Breast epithelium (tissue), 4 donors: Measurements from ENCODE around the gene BCL2L1. TPM values are rescaled to one million over a fixed set of nuclear protein-coding genes. Genes with fewer than 3 reads are reported as not detected.

Source experiments
- DNase-seq, 2 donors: peaks; one replicate each; pipeline ENCODE4 v3.0.0-alpha.2; 2019; ENCODE audit warnings: low spot score in 2 of 2
- H3K27ac ChIP-seq, 2 donors: fragments of 200-600 bp; sonication (generic) in 1 of 2; one replicate each; pipeline ENCODE4 v1.5.1; 2016 to 2019; ENCODE audit warnings: mild to moderate bottlenecking in 1 of 2
- H3K27me3 ChIP-seq, 2 donors: fragments of 200-600 bp; sonication (generic) in 1 of 2; one replicate each; pipeline versions ENCODE4 v1.5.1 to v1.6.0; 2017 to 2019; ENCODE audit warnings: control low read depth in 1 of 2, mild to moderate bottlenecking in 1 of 2
- H3K36me3 ChIP-seq: fragments of 200-600 bp; one replicate; pipeline ENCODE4 v1.5.1; 2019
- H3K4me1 ChIP-seq, 2 donors: fragments of 200-600 bp; sonication (generic); one replicate each; pipeline ENCODE4 v1.5.1; 2016 to 2019; ENCODE audit warnings: control low read depth in 1 of 2
- H3K4me3 ChIP-seq, 3 donors: fragments of 200-600 bp; sonication (generic); 1 replicate in 2 of 3; 2 replicates in 1 of 3; pipeline ENCODE4 v1.5.1; 2016 to 2019; ENCODE audit warnings: mild to moderate bottlenecking in 3 of 3, moderate library complexity in 2 of 3
- H3K9me3 ChIP-seq, 2 donors: fragments of 200-600 bp; sonication (generic) in 1 of 2; one replicate each; pipeline ENCODE4 v1.5.1; 2016 to 2019; ENCODE audit warnings: control low read depth in 1 of 2
- CTCF ChIP-seq, 3 donors: fragments of 450-650 bp; IDR thresholded peaks; one replicate each; pipeline ENCODE4 v1.5.1; 2016 to 2017; ENCODE audit warnings: antibody characterized with exemption in 3 of 3, mild to moderate bottlenecking in 3 of 3, moderate library complexity in 3 of 3
- POLR2A ChIP-seq: fragments of 450-650 bp; IDR thresholded peaks from one replicate; pipeline ENCODE4 v1.6.1; 2016; ENCODE audit warnings: antibody characterized with exemption, mild to moderate bottlenecking, moderate library complexity
- POLR2AphosphoS5 ChIP-seq, 3 donors: sonication (generic); formaldehyde crosslinking; IDR thresholded peaks; one replicate each; pipeline ENCODE4 v1.6.1; 2017; ENCODE audit warnings: antibody characterized with exemption in 3 of 3
- intact Hi-C: fragments of 100-400 bp; cut with DNase I; formaldehyde crosslinking; loops from one replicate; pipeline ENCODE4 v1.15.1; 2023; ENCODE audit warnings: low total_unique reads
- total RNA-seq, 3 donors: library from RNA; depleted of rRNA; stranded (reverse); fragments of >200 nt; gene quantifications; one replicate each; pipeline ENCODE4 v1.1.0, GENCODE V29; 2016

BCL2L1 gene
- total RNA-seq, 3 donors from 2014 or later: 95.1 to 124 (median 117) TPM

- no peak for TF ChIP-seq CTCF (IDR thresholded peaks at IDR 0.05)
- TF ChIP-seq POLR2AphosphoS5 (IDR thresholded peaks at IDR 0.05): no peak
- no peak for TF ChIP-seq POLR2A
- H3K27ac ChIP-seq: peak overlapping the region; percentile 83 to 92
- no peak for DNase-seq
These were observed 58.6 kb downstream of the BCL2L1 start for GRCh38 chr20:31663838-31664695.

GRCh38 chr20:31663524-31663837, 59.2 kb downstream of the BCL2L1 start:
- H3K9me3 ChIP-seq: no peaks in the 10 kb centered on the region
- no peaks in the 10 kb centered on the region for H3K27me3 ChIP-seq
- H3K27ac ChIP-seq: peak overlapping the region; percentile 83 to 92
- DNase-seq: no peak
- no peak overlapping the region for H3K4me3 ChIP-seq
- TF ChIP-seq POLR2AphosphoS5 (IDR thresholded peaks at IDR 0.05): no peak
- TF ChIP-seq POLR2A: no peak
- no peak for TF ChIP-seq CTCF (IDR thresholded peaks at IDR 0.05)
- intact Hi-C loops: no loop called here
- H3K4me1 ChIP-seq: peaks cover 0 to 3% of the 10 kb centered on the region in 2 donors
- H3K36me3 ChIP-seq: no peaks in the 10 kb centered on the region

More at GRCh38 chr20:31663838-31664695, 58.6 kb downstream of the BCL2L1 start:
- H3K4me1 ChIP-seq: peaks cover 0 to 3% of the 10 kb centered on the region in 2 donors
- intact Hi-C loops: loop anchor here (2.0 kb wide), 1 partner anchor 61 kb away; no protein-coding TSS in a partner anchor
- no peaks in the 10 kb centered on the region for H3K9me3 ChIP-seq
- H3K36me3 ChIP-seq: no peaks in the 10 kb centered on the region
- H3K4me3 ChIP-seq: no peak overlapping the region
- no peaks in the 10 kb centered on the region for H3K27me3 ChIP-seq

- peak overlapping the region; percentile 73 to 86 for H3K27ac ChIP-seq
- H3K36me3 ChIP-seq: no peaks in the 10 kb centered on the region
- peak overlapping the region in 2 of 3 donors; percentile 44 to 59 for H3K4me3 ChIP-seq
- TF ChIP-seq POLR2A: no peak
- no peak for TF ChIP-seq CTCF (IDR thresholded peaks at IDR 0.05)
- TF ChIP-seq POLR2AphosphoS5 (IDR thresholded peaks at IDR 0.05): no peak
- no peaks in the 10 kb centered on the region for H3K9me3 ChIP-seq
- DNase-seq: no peak
- H3K27me3 ChIP-seq: no peaks in the 10 kb centered on the region
- peaks cover 0 to 3% of the 10 kb centered on the region in 2 donors for H3K4me1 ChIP-seq
- intact Hi-C loops: loop anchor here (1.0 kb wide), 1 partner anchor 24 kb away; no protein-coding TSS in a partner anchor
These were observed 60.3 kb downstream of the BCL2L1 start for GRCh38 chr20:31662372-31662854.

- Histone ChIP-seq H3K4me1 (peaks cover 0 to 3% of the 10 kb centered on the region in 2 donors), H3K27ac (peak overlapping the region; percentile 73 to 86), H3K27me3 (no peaks in the 10 kb centered on the region), H3K4me3 (peak overlapping the region; percentile 23 to 59 (median 44)), H3K36me3 (no peaks in the 10 kb centered on the region), H3K9me3 (no peaks in the 10 kb centered on the region)
- no peak for TF ChIP-seq POLR2A
- peak; percentile 59 to 82 (median 67) for TF ChIP-seq CTCF (IDR thresholded peaks at IDR 0.05)
- TF ChIP-seq POLR2AphosphoS5 (IDR thresholded peaks at IDR 0.05): peak in 2 of 3 donors; percentile 24 to 36
- DNase-seq: peak; percentile 62 to 70
- intact Hi-C loops: loop anchor here (1.0 kb wide), 1 partner anchor 23 kb away; no protein-coding TSS in a partner anchor
These were observed 60.9 kb downstream of the BCL2L1 start for GRCh38 chr20:31661625-31662371.
